ENCODE results near the gene FOXF2.

- TF ChIP-seq ZNF274 (IDR thresholded peaks at IDR 0.05; ENCODE audit: low read depth, low read length) (no peak), SUZ12 (IDR thresholded peaks at IDR 0.05; ENCODE audit: extremely low read depth, insufficient read depth, insufficient read length) (no peak)
Measured at GRCh38 chr6:1404713-1405098, 15.3 kb downstream of the FOXF2 start.

Data from NT2/D1 (cell line).